IgD-negative memory B cell (primary cell): ENCODE results near the gene RALA. TPM values are rescaled to one million over a fixed set of nuclear protein-coding genes. Genes with fewer than 3 reads are reported as not detected.
"Not testable (repeated sequence)": the region's sequence is repeated elsewhere in the genome, so short reads cannot be mapped to it uniquely, and the experiment has no call there.

Experiments
- H3K27ac Mint-ChIP-seq, 3 donors: one replicate each; pipeline ENCODE4 v1.8.0; 2020 to 2022; ENCODE audit warnings: mild to moderate bottlenecking in 3 of 3, mixed read lengths in 3 of 3, moderate library complexity in 1 of 3
- H3K27me3 Mint-ChIP-seq: one replicate; pipeline ENCODE4 v1.8.0; 2021; ENCODE audit warnings: mixed read lengths
- H3K36me3 Mint-ChIP-seq: one replicate; pipeline ENCODE4 v1.8.0; 2020; ENCODE audit warnings: mild to moderate bottlenecking, mixed read lengths
- H3K4me1 Mint-ChIP-seq, 3 donors: one replicate each; pipeline ENCODE4 v1.8.0; 2020 to 2022; ENCODE audit warnings: mixed read lengths in 3 of 3, mild to moderate bottlenecking in 1 of 3
- H3K4me3 Mint-ChIP-seq, 4 donors: one replicate each; pipeline ENCODE4 v1.8.0; 2020 to 2022; ENCODE audit warnings: mild to moderate bottlenecking in 4 of 4, mixed read lengths in 4 of 4, moderate library complexity in 3 of 4
- H3K9me3 Mint-ChIP-seq, 3 donors: one replicate each; pipeline ENCODE4 v1.8.0; 2020 to 2021; ENCODE audit warnings: mixed read lengths in 3 of 3, mild to moderate bottlenecking in 1 of 3
- polyA plus RNA-seq: library from polyadenylated mRNA; unstranded; fragments of 300-500 nt; fragmentation: Illumina TruSeq; gene quantifications from one replicate; pipeline ENCODE4 v1.2.3, GENCODE V29; 2021

The RALA gene
- polyA plus RNA-seq, 1 donor from 2014 or later, result 36.0 TPM

GRCh38 chr7:39733881-39734632 is 110.7 kb downstream of the RALA start:
- no peaks in the 10 kb centered on the region for H3K27me3 Mint-ChIP-seq
- no peaks in the 10 kb centered on the region for H3K36me3 Mint-ChIP-seq
- H3K4me1 Mint-ChIP-seq, result peaks cover 35 to 40% (median 38%) of the 10 kb centered on the region in 3 donors
- H3K27ac Mint-ChIP-seq, result peak overlapping the region; percentile 96 to 98 (median 96)
- no peaks in the 10 kb centered on the region for H3K9me3 Mint-ChIP-seq
- peak overlapping the region; percentile 87 to 97 (median 95) for H3K4me3 Mint-ChIP-seq

GRCh38 chr7:39734633-39735004 is 111.2 kb downstream of the RALA start:
- Mint-ChIP-seq H3K27me3 (no peaks in the 10 kb centered on the region), H3K4me1 (peaks cover 35 to 40% (median 38%) of the 10 kb centered on the region in 3 donors), H3K9me3 (no peaks in the 10 kb centered on the region), H3K27ac (peak overlapping the region; percentile 96 to 98 (median 96)), H3K36me3 (peaks cover 1% of the 10 kb centered on the region), H3K4me3 (peak overlapping the region; percentile 87 to 97 (median 95))

- Mint-ChIP-seq H3K4me1 (peaks cover 35 to 40% (median 40%) of the 10 kb centered on the region in 3 donors), H3K27me3 (no peaks in the 10 kb centered on the region), H3K36me3 (peaks cover 1% of the 10 kb centered on the region), H3K27ac (peak overlapping the region; percentile 4 to 72 (median 63)), H3K9me3 (no peaks in the 10 kb centered on the region), H3K4me3 (peak overlapping the region in 3 of 4 donors; percentile 67 to 74 (median 72))
These were observed 112.5 kb downstream of the RALA start for GRCh38 chr7:39735903-39736302.

GRCh38 chr7:39741942-39742623 is 118.7 kb downstream of the RALA start:
- no peak overlapping the region for H3K4me3 Mint-ChIP-seq
- peaks cover 3 to 8% (median 8%) of the 10 kb centered on the region in 3 donors for H3K4me1 Mint-ChIP-seq

GRCh38 chr7:39744620-39745019 is 121.2 kb downstream of the RALA start:
- Mint-ChIP-seq H3K27ac (no peak overlapping the region), H3K36me3 (no peaks in the 10 kb centered on the region), H3K27me3 (no peaks in the 10 kb centered on the region), H3K9me3 (no peaks in the 10 kb centered on the region), H3K4me3 (no peak overlapping the region), H3K4me1 (peaks cover 5 to 11% (median 7%) of the 10 kb centered on the region in 3 donors)

More at GRCh38 chr7:39741942-39742623, 118.7 kb downstream of the RALA start:
- H3K27ac Mint-ChIP-seq, result no peak overlapping the region
- H3K27me3 Mint-ChIP-seq, result no peaks in the 10 kb centered on the region
- H3K9me3 Mint-ChIP-seq, result no peaks in the 10 kb centered on the region
- H3K36me3 Mint-ChIP-seq, result peaks cover 1% of the 10 kb centered on the region

GRCh38 chr7:39745320-39745719 is 121.9 kb downstream of the RALA start:
- Mint-ChIP-seq H3K4me3 (no peak overlapping the region), H3K27me3 (no peaks in the 10 kb centered on the region), H3K9me3 (no peaks in the 10 kb centered on the region), H3K36me3 (no peaks in the 10 kb centered on the region), H3K4me1 (peaks cover 5 to 15% (median 7%) of the 10 kb centered on the region in 3 donors), H3K27ac (no peak overlapping the region)

- H3K4me1 Mint-ChIP-seq, result peaks cover 7 to 14% (median 7%) of the 10 kb centered on the region in 3 donors
- H3K27me3 Mint-ChIP-seq, result no peaks in the 10 kb centered on the region
- H3K9me3 Mint-ChIP-seq, result no peaks in the 10 kb centered on the region
- H3K27ac Mint-ChIP-seq, result peak overlapping the region in 2 of 3 donors; percentile 6 to 88
- H3K36me3 Mint-ChIP-seq, result peaks cover 3% of the 10 kb centered on the region
- H3K4me3 Mint-ChIP-seq, result peak overlapping the region in 1 of 4 donors; percentile 89
These were observed 122.9 kb downstream of the RALA start for GRCh38 chr7:39746103-39746819.

GRCh38 chr7:39749177-39749576 is 125.8 kb downstream of the RALA start:
- Mint-ChIP-seq H3K36me3 (peaks cover 7% of the 10 kb centered on the region), H3K9me3 (no peaks in the 10 kb centered on the region), H3K4me1 (peaks cover 7 to 13% (median 10%) of the 10 kb centered on the region in 3 donors), H3K27me3 (no peaks in the 10 kb centered on the region), H3K4me3 (no peak overlapping the region), H3K27ac (no peak overlapping the region)

- no peak overlapping the region for H3K4me3 Mint-ChIP-seq
- H3K4me1 Mint-ChIP-seq, result peaks cover 7 to 13% (median 10%) of the 10 kb centered on the region in 3 donors
- H3K27ac Mint-ChIP-seq, result peak overlapping the region in 1 of 3 donors; percentile 20
- peaks cover 7% of the 10 kb centered on the region for H3K36me3 Mint-ChIP-seq
- H3K27me3 Mint-ChIP-seq, result no peaks in the 10 kb centered on the region
- no peaks in the 10 kb centered on the region for H3K9me3 Mint-ChIP-seq
These were observed 126.3 kb downstream of the RALA start for GRCh38 chr7:39749717-39750116.

GRCh38 chr7:39750253-39751077 is 127.1 kb downstream of the RALA start:
- Mint-ChIP-seq H3K27me3 (no peaks in the 10 kb centered on the region), H3K9me3 (no peaks in the 10 kb centered on the region), H3K36me3 (peaks cover 7% of the 10 kb centered on the region), H3K4me3 (no peak overlapping the region), H3K27ac (no peak overlapping the region), H3K4me1 (peaks cover 7 to 13% (median 10%) of the 10 kb centered on the region in 3 donors)

GRCh38 chr7:39753237-39753636 is 129.9 kb downstream of the RALA start:
- H3K27me3 Mint-ChIP-seq, H3K4me3 Mint-ChIP-seq, H3K9me3 Mint-ChIP-seq, H3K27ac Mint-ChIP-seq, H3K4me1 Mint-ChIP-seq: not testable (repeated sequence)
- H3K36me3 Mint-ChIP-seq, result peaks cover 10% of the 10 kb centered on the region

- H3K9me3 Mint-ChIP-seq, result no peaks in the 10 kb centered on the region
- no peak overlapping the region for H3K27ac Mint-ChIP-seq
- no peak overlapping the region for H3K4me3 Mint-ChIP-seq
- peaks cover 5 to 10% (median 7%) of the 10 kb centered on the region in 3 donors for H3K4me1 Mint-ChIP-seq
- no peaks in the 10 kb centered on the region for H3K27me3 Mint-ChIP-seq
- peaks cover 10% of the 10 kb centered on the region for H3K36me3 Mint-ChIP-seq
These were observed 130.5 kb downstream of the RALA start for GRCh38 chr7:39753823-39754325.

- no peaks in the 10 kb centered on the region for H3K27me3 Mint-ChIP-seq
- H3K4me3 Mint-ChIP-seq, result no peak overlapping the region
- H3K27ac Mint-ChIP-seq, result no peak overlapping the region
- no peaks in the 10 kb centered on the region for H3K9me3 Mint-ChIP-seq
- H3K4me1 Mint-ChIP-seq, result peaks cover under 1 to 5% (median 5%) of the 10 kb centered on the region in 3 donors
- peaks cover 10% of the 10 kb centered on the region for H3K36me3 Mint-ChIP-seq
These were observed 131.2 kb downstream of the RALA start for GRCh38 chr7:39754326-39755120.
